NCI-H2029 (cell line): Measurements from ENCODE around the gene CDKL1.
A peak's percentile ranks its signal among the peaks of the same experiment; 100 is the strongest.

Source experiments
- DNase-seq: peaks from one replicate; lab custom pipeline; 2025; lab: John Stamatoyannopoulos, UW

Gene CDKL1

GRCh38 chr14:50396631-50397389 lies at the start of gene CDKL1:
CDKL1 (minus strand) TSS chr14:50396881; CDS start chr14:50395868, 1,013 bp downstream.
- DNase-seq = peak; percentile 38

DNA sequence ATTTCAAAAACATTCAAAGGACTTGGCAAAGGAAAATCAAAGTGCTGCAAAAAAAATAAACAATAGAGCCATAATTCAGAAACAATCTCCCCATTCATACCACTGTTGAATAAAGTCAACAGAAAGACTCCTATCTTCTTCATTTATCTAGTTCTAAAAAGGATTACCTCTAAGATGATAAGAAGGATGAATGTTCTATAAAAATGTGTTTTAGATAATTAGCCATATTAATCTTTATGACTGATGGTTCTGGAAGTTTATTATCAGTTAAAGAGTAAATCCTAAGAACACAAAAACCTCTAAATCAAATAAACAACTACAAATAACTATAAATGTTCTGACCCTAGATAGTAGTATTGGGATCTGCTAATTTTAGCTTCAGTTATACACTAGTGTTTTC lies 37.8 kb upstream of the CDKL1 start:
- DNase-seq = no peak

- no peak for DNase-seq
Observed at GRCh38 chr14:50432131-50432530, 35.5 kb upstream of the CDKL1 start.

GRCh38 chr14:50425816-50426215 lies 29.1 kb upstream of the CDKL1 start:
- DNase-seq = no peak

DNA sequence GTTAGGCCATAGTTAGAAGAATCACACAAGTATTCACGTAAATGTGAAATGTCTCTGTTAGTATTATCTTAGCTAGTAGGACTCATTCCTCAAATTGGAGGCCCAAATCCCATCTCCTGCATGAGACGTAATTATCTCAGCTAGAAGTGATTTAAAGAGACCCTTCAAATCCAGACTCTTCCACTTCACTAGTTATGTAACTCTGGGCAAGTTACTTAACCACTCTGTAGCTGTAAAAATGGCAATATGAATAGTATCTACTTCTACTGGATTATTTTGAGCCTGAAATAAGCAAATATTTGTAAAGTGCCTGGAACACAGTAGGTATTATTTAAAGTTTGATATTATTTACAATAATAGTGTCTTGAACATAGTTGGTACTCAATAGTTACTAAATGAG lies 28.4 kb upstream of the CDKL1 start:
- DNase-seq = no peak

DNA sequence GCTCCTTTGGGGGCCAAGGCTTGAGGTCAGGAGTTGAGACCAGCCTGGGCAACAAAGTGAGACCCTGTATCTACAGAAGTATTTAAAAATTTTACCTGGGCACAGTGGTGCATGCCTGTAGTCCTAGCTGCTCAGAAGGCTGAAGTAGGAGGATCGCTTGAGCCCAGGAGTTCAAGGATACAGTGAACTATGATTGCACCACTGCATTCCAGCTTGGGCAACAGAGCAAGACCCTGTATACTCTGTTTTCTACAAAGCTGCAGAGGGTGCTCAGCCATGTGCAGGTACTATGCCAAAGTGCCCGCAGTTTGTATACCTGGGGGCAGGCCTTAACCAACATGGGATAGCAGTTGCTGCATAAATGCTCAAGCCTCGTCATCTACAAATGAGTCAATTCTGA lies 26.8 kb upstream of the CDKL1 start:
- DNase-seq = no peak

DNA sequence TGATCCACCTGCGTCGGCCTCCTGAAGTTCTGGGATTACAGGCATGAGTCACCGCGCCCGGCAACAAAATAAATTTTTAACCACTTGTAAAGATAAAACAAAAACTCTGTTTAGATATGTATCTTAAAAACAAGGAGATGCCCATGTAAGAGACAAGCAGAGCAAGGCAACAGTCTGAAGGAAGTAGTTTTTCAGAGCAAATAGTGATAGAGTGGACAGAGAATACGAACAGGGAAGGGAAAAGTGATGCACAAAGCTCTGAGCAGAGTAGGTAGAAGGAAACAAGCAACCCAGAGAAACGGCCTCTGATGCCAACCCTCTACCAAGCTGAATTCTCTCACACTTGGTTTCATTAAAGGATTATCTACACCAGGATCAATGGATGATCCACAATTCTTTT lies 24.8 kb upstream of the CDKL1 start:
- no peak for DNase-seq

- DNase-seq = no peak
Observed at GRCh38 chr14:50417853-50418252, 21.2 kb upstream of the CDKL1 start.

DNA sequence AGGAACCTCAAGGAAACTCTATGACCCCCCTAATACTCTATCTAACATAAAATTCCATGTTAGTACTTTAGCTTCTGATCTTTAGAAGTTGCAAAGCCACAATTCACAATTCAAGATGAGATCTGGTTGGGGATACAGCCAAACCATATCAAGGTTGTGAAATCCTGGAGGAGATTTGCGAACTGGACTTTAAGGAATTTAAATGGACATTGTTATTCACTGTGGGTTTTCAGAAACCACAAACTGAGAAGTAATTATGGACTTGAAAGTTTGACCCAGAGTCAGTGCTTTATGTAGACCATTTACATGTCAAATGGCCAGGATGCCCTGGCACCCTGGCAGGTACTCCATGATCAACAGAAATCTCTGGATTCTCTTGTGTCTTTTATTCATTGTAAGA lies 14.2 kb upstream of the CDKL1 start:
- no peak for DNase-seq

GRCh38 chr14:50410071-50410470 lies 13.4 kb upstream of the CDKL1 start:
- DNase-seq = no peak

- no peak for DNase-seq
Observed at GRCh38 chr14:50407111-50407812, 10.6 kb upstream of the CDKL1 start.

DNA sequence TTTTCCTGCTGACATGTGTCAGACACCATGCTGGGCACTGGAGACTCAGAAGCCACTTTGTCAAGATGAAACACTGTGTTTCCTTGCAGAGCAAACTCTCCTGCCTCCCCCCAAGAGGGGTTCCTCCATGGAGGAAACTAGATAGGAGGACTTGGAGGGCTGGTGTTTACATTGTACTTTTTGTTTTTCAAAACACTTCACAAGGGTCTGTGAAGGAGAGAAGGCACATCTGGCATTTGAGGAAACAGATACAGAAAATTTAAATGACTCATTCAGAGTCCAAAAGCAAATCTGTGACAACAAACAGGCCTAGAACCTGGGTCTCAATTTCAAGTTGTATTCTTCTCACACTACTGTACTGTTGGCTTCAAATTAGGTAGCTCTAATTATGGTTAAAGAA lies 6.7 kb upstream of the CDKL1 start:
- DNase-seq = peak; percentile 60

DNA sequence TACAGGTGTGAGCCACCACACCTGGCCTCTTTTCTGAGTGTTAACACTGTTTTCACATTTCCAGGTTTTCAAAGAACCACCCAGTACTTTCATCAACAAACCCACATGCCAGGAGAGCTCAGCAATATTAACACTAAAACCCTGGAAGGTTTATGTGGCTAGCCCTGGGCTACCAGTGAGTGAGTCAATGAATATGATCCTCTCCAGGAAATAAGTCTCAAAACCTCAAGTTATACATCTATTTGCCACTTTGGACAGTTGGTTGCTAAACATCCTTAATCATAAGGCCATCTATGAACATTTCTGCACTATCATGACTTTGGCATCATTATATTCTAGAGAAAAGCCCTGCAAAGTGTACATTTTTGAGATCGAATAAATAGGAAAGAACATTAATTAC lies 6.3 kb upstream of the CDKL1 start:
- no peak for DNase-seq

DNA sequence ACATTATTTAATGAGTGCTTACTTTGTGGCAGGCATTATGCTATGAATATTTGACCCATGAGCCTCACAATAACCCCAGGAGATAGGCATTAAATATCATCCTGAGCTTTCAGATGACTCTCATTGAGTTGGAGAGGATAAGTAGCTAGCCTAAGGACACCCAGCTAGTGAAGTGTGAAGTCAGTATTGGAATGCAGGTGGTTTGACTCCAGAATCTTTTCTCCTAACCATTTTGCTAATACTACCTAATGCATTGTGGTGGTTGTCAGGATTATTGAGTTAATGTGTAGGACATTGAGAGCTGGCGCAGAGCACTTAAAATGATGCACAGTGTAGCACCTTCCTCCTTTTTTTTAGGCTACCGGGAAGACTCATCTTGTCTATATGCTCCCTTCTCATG lies 3.8 kb upstream of the CDKL1 start:
- no peak for DNase-seq

GRCh38 chr14:50399251-50400032 lies 2.8 kb upstream of the CDKL1 start:
- DNase-seq = peak; percentile 18

- DNase-seq = no peak
Observed at GRCh38 chr14:50398189-50398580, 1.5 kb upstream of the CDKL1 start.

DNA sequence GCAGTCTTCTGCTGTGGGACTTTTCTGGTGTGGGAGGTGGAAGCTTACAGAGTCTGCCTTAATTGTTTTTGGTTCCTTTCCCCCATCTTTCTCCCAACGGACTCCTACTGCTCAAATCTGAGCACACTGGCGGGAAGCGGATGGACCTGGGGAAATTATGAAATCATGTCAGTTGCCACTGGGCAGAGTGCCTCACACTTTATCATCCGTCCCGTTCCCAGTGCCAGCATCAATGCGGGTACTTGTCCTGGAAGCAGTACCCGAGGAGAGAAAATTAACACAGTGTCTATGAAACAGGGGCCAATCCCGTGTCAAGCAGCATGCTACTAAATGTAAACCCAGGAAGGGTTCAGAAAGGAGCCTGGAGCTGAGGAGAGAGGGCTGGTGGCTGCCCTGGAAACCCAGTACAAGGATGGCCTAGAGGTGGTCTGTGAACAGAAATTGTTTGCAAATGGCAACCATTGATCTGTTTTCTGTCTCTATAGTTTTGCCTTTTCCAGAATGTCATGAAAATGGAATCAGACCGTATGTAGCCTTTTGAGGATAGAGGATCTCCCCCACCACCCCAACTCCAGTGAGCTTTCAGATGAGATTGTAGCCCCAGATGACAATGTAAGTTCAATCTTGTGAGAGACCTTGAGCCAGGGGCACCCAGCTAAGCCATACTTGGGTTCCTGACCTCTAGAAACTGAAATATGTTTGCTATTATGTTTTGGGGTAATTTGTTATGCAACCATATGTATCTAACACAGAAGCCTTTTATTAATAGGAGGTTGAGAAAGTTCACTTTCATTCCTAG lies 908 bp upstream of the CDKL1 start:
- DNase-seq = no peak

DNA sequence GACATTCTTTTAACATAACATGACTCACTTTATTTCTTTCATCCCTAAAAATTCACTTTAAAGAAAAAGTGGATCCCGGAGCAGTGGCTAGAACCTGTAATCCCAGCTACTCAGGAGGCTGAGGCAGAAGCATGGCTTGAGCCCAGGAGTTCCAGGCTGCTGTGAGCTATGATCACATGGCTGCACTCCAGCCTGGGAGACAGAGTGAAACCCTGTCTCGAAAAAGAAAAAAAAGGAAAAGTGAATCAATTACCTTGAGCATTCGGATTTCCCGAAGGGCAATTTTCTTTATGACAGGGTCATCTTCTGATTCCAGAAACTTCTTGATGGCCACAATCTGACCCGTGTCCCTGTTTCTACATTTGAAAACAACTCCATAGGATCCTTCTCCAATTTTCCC lies 1.2 kb downstream of the CDKL1 start:
- DNase-seq = no peak

DNA sequence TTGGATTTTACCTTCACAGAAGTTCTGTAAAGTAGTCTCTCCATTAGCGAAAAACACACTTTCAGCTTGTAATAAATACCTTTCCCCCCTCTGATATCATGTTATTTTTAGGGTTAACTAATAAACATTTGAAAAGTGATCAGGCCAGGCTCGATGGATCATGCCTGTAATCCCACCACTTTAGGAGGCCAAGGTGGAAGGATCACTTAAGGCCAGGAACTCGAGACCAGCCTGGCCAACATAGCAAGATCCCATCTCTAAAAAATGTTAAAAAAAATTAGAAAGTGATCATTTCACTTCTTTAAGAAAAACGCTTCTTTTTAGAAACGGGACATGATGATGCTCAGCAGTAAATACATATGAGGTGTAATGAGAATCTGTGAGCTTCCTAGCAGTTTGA lies 2.0 kb downstream of the CDKL1 start:
- no peak for DNase-seq

DNA sequence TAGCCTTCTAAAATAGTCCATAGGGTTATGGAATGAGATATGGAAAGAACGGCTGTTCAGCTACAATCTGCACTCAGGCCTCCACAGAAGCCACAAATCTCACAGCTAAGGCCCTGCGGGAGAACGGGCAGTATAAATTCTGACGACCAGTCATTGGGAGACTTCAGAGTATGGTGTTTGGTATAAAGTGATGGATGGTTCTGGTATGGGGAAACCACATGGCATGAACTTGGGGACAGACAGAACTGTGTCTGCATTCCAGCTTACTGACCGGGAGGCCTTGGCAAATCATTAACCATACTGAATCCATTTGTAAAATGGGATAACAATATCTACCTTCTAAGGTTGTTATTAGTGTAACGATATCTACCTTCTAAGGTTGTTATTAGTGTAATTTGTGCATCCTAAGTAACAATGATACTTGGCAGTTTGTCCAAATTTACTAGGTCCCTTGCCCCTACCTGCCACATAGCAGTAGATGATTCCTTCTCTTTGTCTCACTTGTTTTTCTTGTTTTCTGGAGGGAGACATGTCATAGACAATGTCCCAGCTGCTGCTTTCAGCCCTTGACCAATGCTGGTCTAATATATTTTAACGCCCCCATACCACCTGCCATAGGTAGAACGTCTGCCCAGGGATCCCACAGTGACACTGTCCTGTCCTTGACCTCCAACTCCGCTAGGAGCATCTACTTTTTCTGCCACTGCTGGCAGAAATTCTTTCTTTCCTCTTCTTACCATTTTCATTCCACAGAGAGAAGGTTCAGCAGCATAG lies 6.8 kb downstream of the CDKL1 start:
- DNase-seq = no peak

DNA sequence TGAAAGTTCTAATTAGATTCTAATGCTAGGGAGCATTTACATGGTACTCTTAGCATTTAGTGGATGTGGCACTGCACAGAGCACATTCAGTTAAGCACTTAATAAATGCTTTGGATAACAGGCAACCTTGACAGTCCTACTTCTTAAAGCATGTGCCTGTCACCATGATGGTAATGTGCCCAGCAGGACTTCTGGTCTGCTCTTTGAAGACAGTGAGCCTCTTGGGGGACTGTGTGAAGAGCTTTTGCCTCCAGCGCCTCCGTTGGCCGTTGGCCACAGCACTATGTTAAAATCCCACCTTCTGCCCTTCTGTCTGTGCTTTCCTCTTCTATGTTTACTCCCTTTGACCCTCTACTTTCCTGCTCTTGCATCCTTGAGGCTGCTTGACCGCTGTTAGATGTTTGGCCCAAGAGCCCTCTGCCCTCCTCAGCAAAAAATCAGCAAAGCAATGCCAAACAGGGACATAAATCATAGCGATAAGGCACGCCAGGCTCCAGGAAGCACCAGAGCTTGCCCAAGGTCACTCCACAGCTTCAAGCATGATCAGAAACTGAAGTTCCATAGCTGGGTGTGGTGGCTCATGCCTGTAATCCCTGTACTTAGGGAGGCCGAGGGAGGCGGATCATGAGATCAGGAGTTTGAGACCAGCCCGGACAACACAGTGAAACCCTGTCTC lies 8.3 kb downstream of the CDKL1 start:
- no peak for DNase-seq
